Uterus (tissue), 2 donors: ENCODE data around the gene IFNAR2.

ENCODE experiments used
- CTCF ChIP-seq, 4 experiments: fragments of 200-600 bp in 2 of 4; fragments of 450-650 bp in 2 of 4; sonication (generic) in 2 of 4; IDR thresholded peaks; one replicate each; pipeline ENCODE4 v1.5.1; 2016 to 2019; ENCODE audit warnings: antibody characterized with exemption in 4 of 4, mild to moderate bottlenecking in 2 of 4, moderate library complexity in 1 of 4
- POLR2A ChIP-seq, 2 donors: fragments of 450-650 bp; IDR thresholded peaks; one replicate each; pipeline ENCODE4 v1.6.1; 2016; ENCODE audit warnings: antibody characterized with exemption in 2 of 2, mild to moderate bottlenecking in 1 of 2, moderate library complexity in 1 of 2

DNA sequence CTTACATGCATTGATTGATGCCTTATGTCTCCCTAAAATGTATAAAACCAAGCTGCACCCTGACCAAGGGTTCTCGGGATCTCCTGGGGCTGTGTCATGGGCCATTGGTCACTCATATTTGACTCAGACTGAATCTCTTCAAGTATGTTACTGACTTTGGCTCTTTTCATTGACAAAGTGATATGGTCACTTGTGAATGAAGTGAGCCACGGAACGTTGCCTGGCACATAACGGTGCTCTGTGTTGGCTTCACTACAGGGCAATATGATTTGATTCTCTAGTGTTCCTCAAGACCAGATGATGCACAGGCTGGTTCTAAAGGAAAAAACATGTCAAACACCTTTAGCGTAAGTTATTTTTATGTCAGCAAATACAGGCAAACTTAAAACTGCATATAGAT is 25.0 kb downstream of the IFNAR2 start:
- TF ChIP-seq CTCF (IDR thresholded peaks at IDR 0.05) (no peak), POLR2A (IDR thresholded peaks at IDR 0.05) (no peak)
